GM23338 (cell line): ENCODE results near the gene POLK. TPM values are rescaled to one million over a fixed set of nuclear protein-coding genes. Genes with fewer than 3 reads are reported as not detected.
"Not testable (repeated sequence)": the region's sequence is repeated elsewhere in the genome, so short reads cannot be mapped to it uniquely, and the experiment has no call there.

Experiments
- ATAC-seq: fragments of 200-7000 bp; cut with Tn5 transposase; 3 replicates; pipeline ENCODE4 v1.9.1; 2020
- DNase-seq: peaks from one replicate; pipeline ENCODE4 v3.0.0-alpha.2; 2015; ENCODE audit warnings: low spot score
- H2AFZ ChIP-seq: fragments of 200-600 bp; sonication (generic); 2 replicates; pipeline ENCODE4 v1.8.0; 2016; ENCODE audit warnings: antibody characterized with exemption, mild to moderate bottlenecking, moderate library complexity
- H3F3A ChIP-seq: fragments of 200-600 bp; sonication (generic); replicated peaks from 2 replicates; pipeline ENCODE4 v1.8.0; 2017; ENCODE audit warnings: antibody characterized with exemption, mixed run types, low read depth
- H3K27ac ChIP-seq: fragments of 200-600 bp; sonication (generic); 2 replicates; pipeline ENCODE4 v1.6.1; 2016; ENCODE audit warnings: low read depth
- H3K27me3 ChIP-seq: fragments of 200-600 bp; sonication (generic); 2 replicates; pipeline ENCODE4 v1.8.0; 2016; ENCODE audit warnings: mild to moderate bottlenecking, mixed run types, moderate library complexity; ENCODE audit not compliant: insufficient read depth
- H3K36me3 ChIP-seq: fragments of 200-600 bp; sonication (generic); 2 replicates; pipeline ENCODE4 v1.8.0; 2016; ENCODE audit warnings: mild to moderate bottlenecking; ENCODE audit not compliant: insufficient read depth
- H3K4me1 ChIP-seq: fragments of 200-600 bp; sonication (generic); 2 replicates; pipeline ENCODE4 v1.8.0; 2016; ENCODE audit warnings: mild to moderate bottlenecking, moderate library complexity; ENCODE audit not compliant: insufficient read depth
- H3K4me2 ChIP-seq: fragments of 200-600 bp; sonication (generic); 2 replicates; pipeline ENCODE4 v1.7.1; 2017; ENCODE audit warnings: mixed run types
- H3K4me3 ChIP-seq: fragments of 200-600 bp; sonication (generic); 2 replicates; pipeline ENCODE4 v1.6.1; 2016; ENCODE audit warnings: mixed run types
- H3K79me2 ChIP-seq: fragments of 200-600 bp; sonication (generic); replicated peaks from 2 replicates; pipeline ENCODE4 v1.8.0; 2017; ENCODE audit warnings: mild to moderate bottlenecking; ENCODE audit not compliant: insufficient read depth
- H3K9me2 ChIP-seq: fragments of 200-600 bp; sonication (generic); 2 replicates; pipeline ENCODE4 v1.8.0; 2017; ENCODE audit not compliant: insufficient read depth
- H4K20me1 ChIP-seq: fragments of 200-600 bp; sonication (generic); replicated peaks from 2 replicates; pipeline ENCODE4 v1.8.0; 2017; ENCODE audit warnings: mild to moderate bottlenecking; ENCODE audit not compliant: insufficient read depth
- H3K27ac Mint-ChIP-seq: 2 replicates; pipeline ENCODE4 v1.8.0; 2020; ENCODE audit warnings: inconsistent platforms, mild to moderate bottlenecking, moderate library complexity, mixed read lengths
- H3K27me3 Mint-ChIP-seq: 3 replicates; pipeline ENCODE4 v1.8.0; 2022; ENCODE audit warnings: low read depth, mild to moderate bottlenecking, moderate library complexity, mixed read lengths, inconsistent platforms; ENCODE audit not compliant: insufficient read depth, poor library complexity
- H3K36me3 Mint-ChIP-seq: 3 replicates; pipeline ENCODE4 v1.8.0; 2021; ENCODE audit warnings: low read depth, mild to moderate bottlenecking, inconsistent platforms, moderate library complexity, mixed read lengths
- H3K4me1 Mint-ChIP-seq: 3 replicates; pipeline ENCODE4 v1.8.0; 2020; ENCODE audit warnings: mild to moderate bottlenecking, inconsistent platforms, mixed read lengths
- H3K4me3 Mint-ChIP-seq: 3 replicates; pipeline ENCODE4 v1.8.0; 2021; ENCODE audit warnings: moderate library complexity, mild to moderate bottlenecking, inconsistent platforms, mixed read lengths
- H3K9me3 Mint-ChIP-seq: 3 replicates; pipeline ENCODE4 v1.8.0; 2020; ENCODE audit warnings: moderate library complexity, mild to moderate bottlenecking, inconsistent platforms, mixed read lengths
- CREB1 ChIP-seq: fragments of 250-450 bp; sonication (Bioruptor Pico); IDR thresholded peaks from 2 replicates; pipeline ENCODE4 v1.5.0; 2020; ENCODE audit warnings: low read depth, mild to moderate bottlenecking, moderate library complexity
- ETS1 ChIP-seq: IDR thresholded peaks from 2 replicates; pipeline ENCODE4 v1.6.1; 2016; ENCODE audit warnings: antibody characterized with exemption
- EZH2 ChIP-seq: fragments of 200-600 bp; sonication (generic); IDR thresholded peaks from one replicate; pipeline ENCODE4 v1.8.0; 2017; ENCODE audit warnings: antibody characterized with exemption, mild to moderate bottlenecking, low read depth; ENCODE audit not compliant: unreplicated experiment
- EZH2phosphoT487 ChIP-seq: fragments of 200-600 bp; sonication (generic); IDR thresholded peaks from one replicate; pipeline ENCODE4 v1.8.1; 2018; ENCODE audit warnings: antibody characterized with exemption; ENCODE audit not compliant: unreplicated experiment
- JUNB ChIP-seq: IDR thresholded peaks from one replicate; pipeline ENCODE4 v1.6.1; 2016; ENCODE audit warnings: antibody characterized with exemption; ENCODE audit not compliant: unreplicated experiment
- NANOG ChIP-seq: IDR thresholded peaks from 2 replicates; pipeline ENCODE4 v1.6.1; 2016; ENCODE audit warnings: antibody characterized with exemption, borderline replicate concordance
- POLR2AphosphoS5 ChIP-seq: IDR thresholded peaks from 2 replicates; pipeline ENCODE4 v1.6.1; 2016; ENCODE audit warnings: antibody characterized with exemption, low read depth
- STAT1 ChIP-seq: IDR thresholded peaks from one replicate; pipeline ENCODE4 v1.6.1; 2016; ENCODE audit warnings: antibody characterized with exemption; ENCODE audit not compliant: unreplicated experiment
- ZNF114 ChIP-seq: fragments of 250-450 bp; sonication (Bioruptor Pico); IDR thresholded peaks from 2 replicates; pipeline ENCODE4 v1.5.0; 2020; ENCODE audit warnings: mild to moderate bottlenecking, moderate library complexity
- ZNF331 ChIP-seq: fragments of 250-450 bp; sonication (Bioruptor Pico); IDR thresholded peaks from 2 replicates; pipeline ENCODE4 v1.5.0; 2020; ENCODE audit warnings: low read depth, mild to moderate bottlenecking, moderate library complexity
- ZNF462 ChIP-seq: fragments of 250-450 bp; sonication (Bioruptor Pico); IDR thresholded peaks from 2 replicates; pipeline ENCODE4 v1.5.0; 2020; ENCODE audit warnings: mild to moderate bottlenecking, moderate library complexity
- polyA plus RNA-seq: library from polyadenylated mRNA; unstranded; fragments of >200 nt; fragmentation: Nextera tagmentation; extraction: Ambion mirVana; gene quantifications from 2 replicates; pipeline ENCODE4 v1.2.1, GENCODE V29; 2016
- total RNA-seq: library from RNA; depleted of rRNA; stranded (reverse); fragments of >200 nt; shearing (Covaris generic); gene quantifications from 2 replicates; pipeline ENCODE4 v1.2.3, GENCODE V29; 2014
- TF ChIP-seq, protein P1 (sequence below), 2 experiments: fragments of 200-600 bp in 1 of 2; sonication (generic) in 1 of 2; conservative IDR thresholded peaks; 2 replicates each; pipeline versions ENCODE4 v1.5.1 to v1.6.1; 2016 to 2017; ENCODE audit warnings: antibody characterized with exemption in 2 of 2, low read depth in 2 of 2, mild to moderate bottlenecking in 2 of 2, moderate library complexity in 1 of 2
- TF ChIP-seq, protein P2 (sequence below): IDR thresholded peaks from one replicate; pipeline ENCODE4 v1.6.1; 2018; ENCODE audit warnings: antibody characterized with exemption; ENCODE audit not compliant: unreplicated experiment

Gene POLK
- total and polyA plus RNA-seq, 2 experiments from 2014 or later = 6.3 to 14.5 TPM

GRCh38 chr5:75574791-75575190, 63.1 kb downstream of the POLK start:
- Histone ChIP-seq H3K4me3 (no peak overlapping the region), H2AFZ (no peak overlapping the region), H3K4me1 (no peaks in the 10 kb centered on the region), H3K79me2 (no peaks in the 10 kb centered on the region), H3F3A (no peaks in the 10 kb centered on the region), H3K27ac (no peak overlapping the region), H3K36me3 (no peaks in the 10 kb centered on the region), H3K4me2 (no peak overlapping the region), H3K27me3 (no peaks in the 10 kb centered on the region), H3K9me2 (no peaks in the 10 kb centered on the region), H4K20me1 (no peaks in the 10 kb centered on the region)
- no peak for DNase-seq
- ATAC-seq = no peak
- no peaks in the 10 kb centered on the region for H3K9me3 Mint-ChIP-seq
- H3K4me3 Mint-ChIP-seq = no peak overlapping the region
- H3K27me3 Mint-ChIP-seq = no peaks in the 10 kb centered on the region
- TF ChIP-seq, protein P1, sequence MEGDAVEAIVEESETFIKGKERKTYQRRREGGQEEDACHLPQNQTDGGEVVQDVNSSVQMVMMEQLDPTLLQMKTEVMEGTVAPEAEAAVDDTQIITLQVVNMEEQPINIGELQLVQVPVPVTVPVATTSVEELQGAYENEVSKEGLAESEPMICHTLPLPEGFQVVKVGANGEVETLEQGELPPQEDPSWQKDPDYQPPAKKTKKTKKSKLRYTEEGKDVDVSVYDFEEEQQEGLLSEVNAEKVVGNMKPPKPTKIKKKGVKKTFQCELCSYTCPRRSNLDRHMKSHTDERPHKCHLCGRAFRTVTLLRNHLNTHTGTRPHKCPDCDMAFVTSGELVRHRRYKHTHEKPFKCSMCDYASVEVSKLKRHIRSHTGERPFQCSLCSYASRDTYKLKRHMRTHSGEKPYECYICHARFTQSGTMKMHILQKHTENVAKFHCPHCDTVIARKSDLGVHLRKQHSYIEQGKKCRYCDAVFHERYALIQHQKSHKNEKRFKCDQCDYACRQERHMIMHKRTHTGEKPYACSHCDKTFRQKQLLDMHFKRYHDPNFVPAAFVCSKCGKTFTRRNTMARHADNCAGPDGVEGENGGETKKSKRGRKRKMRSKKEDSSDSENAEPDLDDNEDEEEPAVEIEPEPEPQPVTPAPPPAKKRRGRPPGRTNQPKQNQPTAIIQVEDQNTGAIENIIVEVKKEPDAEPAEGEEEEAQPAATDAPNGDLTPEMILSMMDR (conservative IDR thresholded peaks at IDR 0.05; ENCODE audit: low read depth in 2 of 2) = no peak
- TF ChIP-seq ZNF331 (CRISPR knock-in tag) (no peak), ZNF462 (no peak), EZH2phosphoT487 (no peak), NANOG (no peak), STAT1 (no peak), JUNB (no peak), ZNF114 (no peak), ETS1 (no peak), CREB1 (no peak), EZH2 (no peak), POLR2AphosphoS5 (no peak)
- TF ChIP-seq, protein P2, sequence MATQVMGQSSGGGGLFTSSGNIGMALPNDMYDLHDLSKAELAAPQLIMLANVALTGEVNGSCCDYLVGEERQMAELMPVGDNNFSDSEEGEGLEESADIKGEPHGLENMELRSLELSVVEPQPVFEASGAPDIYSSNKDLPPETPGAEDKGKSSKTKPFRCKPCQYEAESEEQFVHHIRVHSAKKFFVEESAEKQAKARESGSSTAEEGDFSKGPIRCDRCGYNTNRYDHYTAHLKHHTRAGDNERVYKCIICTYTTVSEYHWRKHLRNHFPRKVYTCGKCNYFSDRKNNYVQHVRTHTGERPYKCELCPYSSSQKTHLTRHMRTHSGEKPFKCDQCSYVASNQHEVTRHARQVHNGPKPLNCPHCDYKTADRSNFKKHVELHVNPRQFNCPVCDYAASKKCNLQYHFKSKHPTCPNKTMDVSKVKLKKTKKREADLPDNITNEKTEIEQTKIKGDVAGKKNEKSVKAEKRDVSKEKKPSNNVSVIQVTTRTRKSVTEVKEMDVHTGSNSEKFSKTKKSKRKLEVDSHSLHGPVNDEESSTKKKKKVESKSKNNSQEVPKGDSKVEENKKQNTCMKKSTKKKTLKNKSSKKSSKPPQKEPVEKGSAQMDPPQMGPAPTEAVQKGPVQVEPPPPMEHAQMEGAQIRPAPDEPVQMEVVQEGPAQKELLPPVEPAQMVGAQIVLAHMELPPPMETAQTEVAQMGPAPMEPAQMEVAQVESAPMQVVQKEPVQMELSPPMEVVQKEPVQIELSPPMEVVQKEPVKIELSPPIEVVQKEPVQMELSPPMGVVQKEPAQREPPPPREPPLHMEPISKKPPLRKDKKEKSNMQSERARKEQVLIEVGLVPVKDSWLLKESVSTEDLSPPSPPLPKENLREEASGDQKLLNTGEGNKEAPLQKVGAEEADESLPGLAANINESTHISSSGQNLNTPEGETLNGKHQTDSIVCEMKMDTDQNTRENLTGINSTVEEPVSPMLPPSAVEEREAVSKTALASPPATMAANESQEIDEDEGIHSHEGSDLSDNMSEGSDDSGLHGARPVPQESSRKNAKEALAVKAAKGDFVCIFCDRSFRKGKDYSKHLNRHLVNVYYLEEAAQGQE = no peak
- no peaks in the 10 kb centered on the region; the same call in 2 of the 3 replicates for H3K36me3 Mint-ChIP-seq
- no peaks in the 10 kb centered on the region for H3K4me1 Mint-ChIP-seq
- H3K27ac Mint-ChIP-seq = no peak overlapping the region

DNA sequence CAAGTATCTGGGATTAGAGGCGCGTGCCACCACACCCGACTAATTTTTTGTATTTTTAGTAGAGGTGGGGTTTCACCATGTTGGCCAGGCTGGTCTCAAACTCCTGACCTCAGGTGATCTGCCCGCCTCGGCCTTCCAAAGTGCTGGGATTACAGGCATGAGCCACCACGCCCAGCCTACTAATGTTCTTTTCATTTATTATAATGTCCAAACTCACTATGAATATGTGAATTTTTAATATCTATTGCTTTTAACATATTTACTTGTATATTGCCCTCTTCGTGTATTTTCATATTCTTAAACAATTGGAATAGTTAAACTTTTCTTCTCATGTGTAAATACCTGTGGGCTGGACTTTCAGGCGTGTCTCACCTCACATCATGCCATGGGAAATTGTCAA, 66.6 kb downstream of the POLK start:
- H3K9me2 ChIP-seq, H3K36me3 Mint-ChIP-seq, H3K4me3 ChIP-seq, H3K4me1 Mint-ChIP-seq, H3K4me1 ChIP-seq, H3K4me3 Mint-ChIP-seq, H4K20me1 ChIP-seq, H3K9me3 Mint-ChIP-seq, DNase-seq, H3K27ac Mint-ChIP-seq, H3K36me3 ChIP-seq, ATAC-seq, H2AFZ ChIP-seq, H3K27me3 ChIP-seq, H3K27ac ChIP-seq, H3F3A ChIP-seq, H3K4me2 ChIP-seq, H3K27me3 Mint-ChIP-seq, H3K79me2 ChIP-seq: not testable (repeated sequence)
